DOHH2 (cell line): ENCODE results near the gene CSNK1G2.

Source experiments
- H3F3A ChIP-seq: fragments of 200-600 bp; sonication (generic), shearing (Covaris generic); 2 replicates; pipeline ENCODE4 v1.6.0; 2016; ENCODE audit warnings: antibody characterized with exemption, mild to moderate bottlenecking; ENCODE audit not compliant: control insufficient read depth, insufficient read depth
- H3K27ac ChIP-seq: fragments of 200-600 bp; sonication (generic); 2 replicates; pipeline ENCODE4 v1.5.1; 2014; ENCODE audit warnings: low read depth, mild to moderate bottlenecking, low read length, moderate library complexity
- H3K27me3 ChIP-seq: fragments of 200-600 bp; sonication (generic); 2 replicates; pipeline ENCODE4 v1.6.1; 2014; ENCODE audit warnings: mild to moderate bottlenecking, low read length, mixed read lengths; ENCODE audit not compliant: control insufficient read depth
- H3K36me3 ChIP-seq: fragments of 200-600 bp; sonication (generic); 2 replicates; pipeline ENCODE4 v1.6.1; 2014; ENCODE audit warnings: mild to moderate bottlenecking, low read length, moderate library complexity, mixed read lengths; ENCODE audit not compliant: control insufficient read depth
- H3K4me1 ChIP-seq: fragments of 200-600 bp; sonication (generic); 2 replicates; pipeline ENCODE4 v1.6.1; 2014; ENCODE audit warnings: mild to moderate bottlenecking, low read length, mixed read lengths; ENCODE audit not compliant: control insufficient read depth
- H3K4me2 ChIP-seq: fragments of 200-600 bp; sonication (generic); 2 replicates; pipeline ENCODE4 v1.6.0; 2014; ENCODE audit warnings: mild to moderate bottlenecking, low read length, moderate library complexity
- H3K4me3 ChIP-seq: fragments of 200-600 bp; sonication (generic); 2 replicates; pipeline ENCODE4 v1.5.1; 2014; ENCODE audit warnings: mild to moderate bottlenecking, low read length, mixed read lengths
- H3K79me2 ChIP-seq: fragments of 200-600 bp; sonication (generic); 2 replicates; pipeline ENCODE4 v1.6.1; 2014; ENCODE audit warnings: mild to moderate bottlenecking, low read length, mixed read lengths; ENCODE audit not compliant: control insufficient read depth
- H3K9me2 ChIP-seq: fragments of 200-600 bp; sonication (generic); replicated peaks from 2 replicates; pipeline ENCODE4 v1.6.1; 2014; ENCODE audit warnings: mild to moderate bottlenecking, low read length, mixed read lengths; ENCODE audit not compliant: control insufficient read depth
- H3K9me3 ChIP-seq: fragments of 200-600 bp; sonication (generic); 2 replicates; pipeline ENCODE4 v1.6.1; 2014; ENCODE audit warnings: antibody characterized with exemption, low read length, mixed read lengths; ENCODE audit not compliant: control insufficient read depth, insufficient read depth
- H4K20me1 ChIP-seq: fragments of 200-600 bp; sonication (generic); 2 replicates; pipeline ENCODE4 v1.6.0; 2014; ENCODE audit warnings: low read depth, mild to moderate bottlenecking, antibody characterized with exemption, low read length, moderate library complexity; ENCODE audit not compliant: control insufficient read depth, insufficient read depth
- EZH2phosphoT487 ChIP-seq: fragments of 200-600 bp; sonication (generic); IDR thresholded peaks from 2 replicates; pipeline ENCODE4 v1.6.1; 2017; ENCODE audit warnings: borderline replicate concordance, mild to moderate bottlenecking, antibody characterized with exemption, low read length, moderate library complexity, mixed read lengths
- TF ChIP-seq, protein P1 (sequence below): fragments of 200-600 bp; sonication (generic); IDR thresholded peaks from one replicate; pipeline ENCODE4 v1.5.1; 2014; ENCODE audit warnings: antibody characterized with exemption, mild to moderate bottlenecking, low read depth, low read length; ENCODE audit not compliant: poor library complexity, severe bottlenecking

The CSNK1G2 gene

GRCh38 chr19:1943661-1944087 lies 2.7 kb downstream of the CSNK1G2 start:
- TF ChIP-seq, protein P1, sequence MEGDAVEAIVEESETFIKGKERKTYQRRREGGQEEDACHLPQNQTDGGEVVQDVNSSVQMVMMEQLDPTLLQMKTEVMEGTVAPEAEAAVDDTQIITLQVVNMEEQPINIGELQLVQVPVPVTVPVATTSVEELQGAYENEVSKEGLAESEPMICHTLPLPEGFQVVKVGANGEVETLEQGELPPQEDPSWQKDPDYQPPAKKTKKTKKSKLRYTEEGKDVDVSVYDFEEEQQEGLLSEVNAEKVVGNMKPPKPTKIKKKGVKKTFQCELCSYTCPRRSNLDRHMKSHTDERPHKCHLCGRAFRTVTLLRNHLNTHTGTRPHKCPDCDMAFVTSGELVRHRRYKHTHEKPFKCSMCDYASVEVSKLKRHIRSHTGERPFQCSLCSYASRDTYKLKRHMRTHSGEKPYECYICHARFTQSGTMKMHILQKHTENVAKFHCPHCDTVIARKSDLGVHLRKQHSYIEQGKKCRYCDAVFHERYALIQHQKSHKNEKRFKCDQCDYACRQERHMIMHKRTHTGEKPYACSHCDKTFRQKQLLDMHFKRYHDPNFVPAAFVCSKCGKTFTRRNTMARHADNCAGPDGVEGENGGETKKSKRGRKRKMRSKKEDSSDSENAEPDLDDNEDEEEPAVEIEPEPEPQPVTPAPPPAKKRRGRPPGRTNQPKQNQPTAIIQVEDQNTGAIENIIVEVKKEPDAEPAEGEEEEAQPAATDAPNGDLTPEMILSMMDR, result no peak
- TF ChIP-seq EZH2phosphoT487, result no peak
- peaks cover 23% of the 10 kb centered on the region; the same call in 1 of the 2 replicates for H4K20me1 ChIP-seq
- peak overlapping the region; percentile 99 for H3K4me3 ChIP-seq
- H3K4me1 ChIP-seq, result peaks cover 26% of the 10 kb centered on the region
- no peaks in the 10 kb centered on the region for H3K9me3 ChIP-seq
- H3K79me2 ChIP-seq, result peaks cover 71% of the 10 kb centered on the region
- H3K27me3 ChIP-seq, result no peaks in the 10 kb centered on the region
- H3K4me2 ChIP-seq, result peak overlapping the region; percentile 95
- peaks cover 8% of the 10 kb centered on the region for H3K36me3 ChIP-seq
- H3K9me2 ChIP-seq, result no peaks in the 10 kb centered on the region
- H3K27ac ChIP-seq, result no peak overlapping the region
- H3F3A ChIP-seq, result peaks cover 9% of the 10 kb centered on the region

GRCh38 chr19:1944088-1944915 lies 3.3 kb downstream of the CSNK1G2 start:
- Histone ChIP-seq H3K9me3 (no peaks in the 10 kb centered on the region), H3K4me2 (0 out of 2 replicates have a peak overlapping the region, but pooled peaks have one; percentile 95), H3K4me3 (no peak overlapping the region), H3K9me2 (no peaks in the 10 kb centered on the region), H3K27ac (no peak overlapping the region), H4K20me1 (peaks cover 28% of the 10 kb centered on the region; the same call in 1 of the 2 replicates), H3K79me2 (peaks cover 77% of the 10 kb centered on the region), H3K36me3 (peaks cover 11% of the 10 kb centered on the region), H3K4me1 (peaks cover 26% of the 10 kb centered on the region), H3F3A (peaks cover 9% of the 10 kb centered on the region), H3K27me3 (no peaks in the 10 kb centered on the region)
- TF ChIP-seq, protein P1, result no peak
- TF ChIP-seq EZH2phosphoT487, result no peak

DNA sequence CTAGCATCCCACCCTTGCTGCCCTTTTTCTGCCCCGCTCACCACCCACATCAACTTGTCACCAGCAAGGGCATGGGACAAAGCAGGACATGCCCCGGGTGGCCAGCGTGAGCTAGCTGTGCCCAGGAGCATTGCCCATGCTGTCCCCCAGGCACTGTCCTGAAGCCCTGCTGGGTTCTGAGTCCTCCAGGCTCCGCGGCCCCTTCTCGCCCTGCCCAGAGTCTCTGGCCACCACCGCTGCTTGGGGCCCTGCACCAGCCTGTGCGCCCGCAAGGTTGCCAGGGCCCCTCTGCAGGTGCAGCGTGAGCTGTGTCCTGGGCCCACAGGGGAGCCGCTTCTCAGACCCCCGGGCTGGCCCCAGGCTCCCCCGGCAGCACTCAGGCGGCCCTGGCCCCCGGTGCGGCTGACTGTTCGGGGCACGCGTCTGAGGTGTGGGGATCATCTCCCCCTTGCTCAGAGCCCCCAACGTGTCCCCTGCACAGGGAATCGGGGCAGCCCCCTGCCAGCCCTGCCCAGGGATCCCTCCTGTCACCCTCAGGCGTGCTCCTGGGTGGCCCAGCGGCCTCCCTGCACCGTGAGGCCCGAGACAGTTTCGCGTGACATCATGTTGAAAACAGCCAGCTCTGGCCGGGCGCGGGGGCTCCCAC lies 4.1 kb downstream of the CSNK1G2 start:
- TF ChIP-seq EZH2phosphoT487, result no peak
- TF ChIP-seq, protein P1, result no peak
- Histone ChIP-seq H3K27me3 (no peaks in the 10 kb centered on the region), H4K20me1 (peaks cover 30% of the 10 kb centered on the region; the same call in 1 of the 2 replicates), H3F3A (peaks cover 9% of the 10 kb centered on the region), H3K36me3 (peaks cover 16% of the 10 kb centered on the region), H3K27ac (no peak overlapping the region), H3K4me3 (no peak overlapping the region), H3K9me2 (no peaks in the 10 kb centered on the region), H3K79me2 (peaks cover 83% of the 10 kb centered on the region), H3K4me2 (no peak overlapping the region), H3K9me3 (no peaks in the 10 kb centered on the region), H3K4me1 (peaks cover 21% of the 10 kb centered on the region)
